ENCODE measurements around the gene COG2.

COG2 gene

GRCh38 chr1:230641346-230641745 is 935 bp upstream of the COG2 start:
- TF ChIP-seq CTCF (IDR thresholded peaks at IDR 0.05; ENCODE audit: poor library complexity, severe bottlenecking): no peak
- ATAC-seq (ENCODE audit: low read depth): no peak
- H3K27ac ChIP-seq (ENCODE audit: poor library complexity, severe bottlenecking): no peak overlapping the region
- no peaks in the 10 kb centered on the region for H3K27me3 ChIP-seq (ENCODE audit: insufficient read depth, poor library complexity, severe bottlenecking)
- DNase-seq (ENCODE audit: low spot score): no peak
- no peaks in the 10 kb centered on the region for H3K9me3 ChIP-seq (ENCODE audit: severe bottlenecking)
- H3K36me3 ChIP-seq (ENCODE audit: low read depth): peaks cover 2% of the 10 kb centered on the region; the same call in 1 of the 2 replicates
- H3K4me1 ChIP-seq (ENCODE audit: insufficient read depth, poor library complexity, severe bottlenecking): peaks cover 3% of the 10 kb centered on the region
- H3K4me3 ChIP-seq (ENCODE audit: severe bottlenecking): no peak overlapping the region

- H3K27me3 ChIP-seq (ENCODE audit: insufficient read depth, poor library complexity, severe bottlenecking): no peaks in the 10 kb centered on the region
- peaks cover 5% of the 10 kb centered on the region; the same call in 1 of the 2 replicates for H3K36me3 ChIP-seq (ENCODE audit: low read depth)
- DNase-seq (ENCODE audit: low spot score): no peak
- peaks cover 3% of the 10 kb centered on the region for H3K4me1 ChIP-seq (ENCODE audit: insufficient read depth, poor library complexity, severe bottlenecking)
- no peak for TF ChIP-seq CTCF (IDR thresholded peaks at IDR 0.05; ENCODE audit: poor library complexity, severe bottlenecking)
- no peaks in the 10 kb centered on the region for H3K9me3 ChIP-seq (ENCODE audit: severe bottlenecking)
- no peak overlapping the region for H3K4me3 ChIP-seq (ENCODE audit: severe bottlenecking)
- ATAC-seq (ENCODE audit: low read depth): no peak
- no peak overlapping the region for H3K27ac ChIP-seq (ENCODE audit: poor library complexity, severe bottlenecking)
Observed at GRCh38 chr1:230641900-230642262, 400 bp upstream of the COG2 start.

- no peak for TF ChIP-seq CTCF (IDR thresholded peaks at IDR 0.05; ENCODE audit: poor library complexity, severe bottlenecking)
- H3K4me1 ChIP-seq (ENCODE audit: insufficient read depth, poor library complexity, severe bottlenecking): peaks cover 3% of the 10 kb centered on the region
- no peak overlapping the region for H3K4me3 ChIP-seq (ENCODE audit: severe bottlenecking)
- no peaks in the 10 kb centered on the region for H3K9me3 ChIP-seq (ENCODE audit: severe bottlenecking)
- no peak overlapping the region for H3K27ac ChIP-seq (ENCODE audit: poor library complexity, severe bottlenecking)
- H3K36me3 ChIP-seq (ENCODE audit: low read depth): peaks cover 5% of the 10 kb centered on the region; the same call in 1 of the 2 replicates
- no peaks in the 10 kb centered on the region for H3K27me3 ChIP-seq (ENCODE audit: insufficient read depth, poor library complexity, severe bottlenecking)
- no peak for ATAC-seq (ENCODE audit: low read depth)
- no peak for DNase-seq (ENCODE audit: low spot score)
Observed at GRCh38 chr1:230643908-230644307, 1.6 kb downstream of the COG2 start.

- Histone ChIP-seq H3K9me3 (ENCODE audit: severe bottlenecking) (no peaks in the 10 kb centered on the region), H3K36me3 (ENCODE audit: low read depth) (peaks cover 5% of the 10 kb centered on the region; the same call in 1 of the 2 replicates), H3K27me3 (ENCODE audit: insufficient read depth, poor library complexity, severe bottlenecking) (no peaks in the 10 kb centered on the region), H3K4me1 (ENCODE audit: insufficient read depth, poor library complexity, severe bottlenecking) (peaks cover 3% of the 10 kb centered on the region), H3K27ac (ENCODE audit: poor library complexity, severe bottlenecking) (no peak overlapping the region), H3K4me3 (ENCODE audit: severe bottlenecking) (no peak overlapping the region)
- TF ChIP-seq CTCF (IDR thresholded peaks at IDR 0.05; ENCODE audit: poor library complexity, severe bottlenecking): no peak
- no peak for DNase-seq (ENCODE audit: low spot score)
- no peak for ATAC-seq (ENCODE audit: low read depth)
Observed at GRCh38 chr1:230646710-230647302, 4.5 kb downstream of the COG2 start.

GRCh38 chr1:230647321-230647720 is 5.0 kb downstream of the COG2 start:
- no peaks in the 10 kb centered on the region for H3K27me3 ChIP-seq (ENCODE audit: insufficient read depth, poor library complexity, severe bottlenecking)
- no peaks in the 10 kb centered on the region for H3K9me3 ChIP-seq (ENCODE audit: severe bottlenecking)
- no peak for TF ChIP-seq CTCF (IDR thresholded peaks at IDR 0.05; ENCODE audit: poor library complexity, severe bottlenecking)
- H3K27ac ChIP-seq (ENCODE audit: poor library complexity, severe bottlenecking): no peak overlapping the region
- H3K4me1 ChIP-seq (ENCODE audit: insufficient read depth, poor library complexity, severe bottlenecking): peaks cover 3% of the 10 kb centered on the region
- H3K4me3 ChIP-seq (ENCODE audit: severe bottlenecking): no peak overlapping the region
- no peak for DNase-seq (ENCODE audit: low spot score)
- no peak for ATAC-seq (ENCODE audit: low read depth)
- peaks cover 5% of the 10 kb centered on the region; the same call in 1 of the 2 replicates for H3K36me3 ChIP-seq (ENCODE audit: low read depth)
